Endometrial microvascular endothelial cells (primary cell): Measurements from ENCODE around the gene UBE2I. TPM values are rescaled to one million over a fixed set of nuclear protein-coding genes. Genes with fewer than 3 reads are reported as not detected.

ENCODE experiments used
- in situ Hi-C: cut with HindIII; loops from 2 replicates; pipeline ENCODE4 v1.10.0; 2017; ENCODE audit warnings: low sequenced_read_pairs, low pct_unique_long_range_greater_than_20kb; ENCODE audit errors: inconsistent ontology term
- total RNA-seq: library from RNA; depleted of rRNA; stranded (reverse); fragments of >200 nt; gene quantifications from one replicate; pipeline ENCODE4 v1.2.3, GENCODE V29; 2015; ENCODE audit errors: inconsistent ontology term

UBE2I gene
- total RNA-seq, 1 donor from 2014 or later: 62.4 TPM

GRCh38 chr16:1334739-1335138 is 25.3 kb downstream of the UBE2I start:
- in situ Hi-C loops: no loop called here

GRCh38 chr16:1335211-1335971 is 26.0 kb downstream of the UBE2I start:
- in situ Hi-C loops: no loop called here

GRCh38 chr16:1335996-1336395 is 26.6 kb downstream of the UBE2I start:
- in situ Hi-C loops: no loop called here

GRCh38 chr16:1336619-1337018 is 27.2 kb downstream of the UBE2I start:
- in situ Hi-C loops: no loop called here

GRCh38 chr16:1337486-1337885 is 28.1 kb downstream of the UBE2I start:
- in situ Hi-C loops: no loop called here

GRCh38 chr16:1338119-1338730 is 28.8 kb downstream of the UBE2I start:
- in situ Hi-C loops: no loop called here

GRCh38 chr16:1338855-1339675 is 29.6 kb downstream of the UBE2I start:
- in situ Hi-C loops: no loop called here

- in situ Hi-C loops: no loop called here
These were observed 31.5 kb downstream of the UBE2I start for GRCh38 chr16:1340730-1341494.

GRCh38 chr16:1341495-1342420 is 32.3 kb downstream of the UBE2I start:
- in situ Hi-C loops: no loop called here

GRCh38 chr16:1342526-1343427 is 33.3 kb downstream of the UBE2I start:
- in situ Hi-C loops: no loop called here

GRCh38 chr16:1343428-1344242 is 34.2 kb downstream of the UBE2I start:
- in situ Hi-C loops: no loop called here

- in situ Hi-C loops: no loop called here
These were observed 35.1 kb downstream of the UBE2I start for GRCh38 chr16:1344499-1344898.

- in situ Hi-C loops: no loop called here
These were observed 35.7 kb downstream of the UBE2I start for GRCh38 chr16:1345087-1345486.

- in situ Hi-C loops: no loop called here
These were observed 36.4 kb downstream of the UBE2I start for GRCh38 chr16:1345651-1346421.

GRCh38 chr16:1346422-1347285 is 37.2 kb downstream of the UBE2I start:
- in situ Hi-C loops: no loop called here
